ENCODE measurements around the gene FAH.
"Not testable (repeated sequence)": the region's sequence is repeated elsewhere in the genome, so short reads cannot be mapped to it uniquely, and the experiment has no call there.

FAH gene

DNA sequence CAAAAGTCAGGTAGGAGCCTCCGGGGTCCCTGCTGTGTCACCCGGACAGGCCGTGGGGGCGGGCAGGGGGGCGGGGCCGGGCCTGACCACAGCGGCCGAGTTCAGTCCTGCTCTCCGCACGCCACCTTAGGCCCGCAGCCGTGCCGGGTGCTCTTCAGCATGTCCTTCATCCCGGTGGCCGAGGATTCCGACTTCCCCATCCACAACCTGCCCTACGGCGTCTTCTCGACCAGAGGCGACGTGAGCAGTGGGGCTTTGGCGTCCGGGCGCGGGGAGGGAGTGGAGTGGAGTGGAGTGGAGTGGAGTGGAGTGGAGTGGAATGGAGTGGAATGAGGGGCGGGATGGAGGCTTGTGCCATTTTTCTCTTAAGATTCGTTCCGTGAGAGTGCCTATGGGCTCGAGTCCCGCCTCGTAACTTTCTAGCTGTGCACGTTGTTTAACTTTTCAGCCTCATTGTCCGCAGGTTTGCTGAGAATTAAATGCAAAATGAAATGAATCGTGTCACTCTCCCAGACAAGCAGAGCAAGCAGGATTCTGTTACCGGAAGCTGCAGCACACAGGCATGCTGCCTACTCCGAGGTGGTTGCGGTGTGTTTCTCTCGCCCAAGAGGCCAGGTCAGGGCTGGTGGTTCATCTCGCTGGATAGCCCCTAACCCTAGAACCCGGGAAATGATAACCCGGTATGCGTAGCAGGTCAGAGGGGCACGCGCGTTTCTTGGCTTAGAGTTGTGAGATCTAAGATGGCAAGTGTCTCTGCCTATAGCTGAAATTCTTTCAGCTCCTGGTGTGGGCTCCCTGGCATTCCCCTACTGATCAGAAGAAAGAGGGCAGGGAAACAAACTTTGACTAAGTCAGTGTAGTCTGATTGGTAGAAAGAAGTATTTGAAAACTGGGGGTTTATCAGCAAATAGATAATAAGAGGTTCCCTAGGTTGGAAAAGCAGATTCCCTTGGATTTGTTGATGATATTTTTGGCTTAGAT is at the start of gene FAH:
TSS of gene FAH (plus strand) at position 104 of the 981 bp plus-strand sequence. CDS start at position 160, 56 bp downstream.
- peak; percentile 56 to 58 for DNase-seq

DNA sequence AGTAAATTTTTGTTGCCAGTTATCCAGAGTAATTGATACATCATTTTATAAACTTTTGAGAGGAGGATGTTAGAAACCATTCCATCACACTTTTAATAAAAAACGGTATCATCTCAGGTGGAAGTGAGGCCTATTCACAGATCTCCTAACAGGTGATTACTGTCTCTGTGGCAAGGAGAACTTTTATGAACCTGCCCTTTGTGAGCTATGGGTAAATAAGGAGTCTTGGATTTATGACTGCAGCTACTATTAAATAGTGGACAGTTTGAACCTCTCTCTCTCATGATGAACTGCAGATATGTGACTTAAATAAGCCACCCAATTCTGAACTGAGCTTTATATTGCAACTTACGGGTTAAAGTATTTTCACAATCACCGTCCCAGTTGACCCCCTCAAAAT is 47.6 kb upstream of the FAH start:
- no peak for DNase-seq

GRCh38 chr15:80105595-80105994 is 47.2 kb upstream of the FAH start:
- DNase-seq = no peak

- no peak for DNase-seq
Observed at GRCh38 chr15:80106051-80106450, 46.7 kb upstream of the FAH start.

DNA sequence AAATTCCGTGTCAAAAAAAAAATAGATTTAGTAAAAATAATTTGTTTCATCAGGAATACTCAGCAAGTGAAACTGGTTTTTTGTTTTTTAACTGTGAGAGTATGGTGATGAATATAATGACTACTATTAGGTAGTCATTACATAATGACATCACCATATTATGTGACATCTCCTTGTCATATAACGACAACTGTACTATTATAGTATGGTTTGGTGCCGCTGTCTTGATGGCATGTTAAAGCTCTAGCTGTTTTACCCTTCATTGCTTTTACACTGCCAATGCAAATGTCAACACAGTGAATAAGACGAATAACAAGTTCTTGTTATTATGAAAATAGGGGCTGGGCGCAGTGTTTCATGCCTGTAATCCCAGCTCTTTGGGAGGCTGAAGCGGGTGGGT is 45.6 kb upstream of the FAH start:
- no peak for DNase-seq

- no peak for DNase-seq
Observed at GRCh38 chr15:80107774-80108173, 45.0 kb upstream of the FAH start.

DNA sequence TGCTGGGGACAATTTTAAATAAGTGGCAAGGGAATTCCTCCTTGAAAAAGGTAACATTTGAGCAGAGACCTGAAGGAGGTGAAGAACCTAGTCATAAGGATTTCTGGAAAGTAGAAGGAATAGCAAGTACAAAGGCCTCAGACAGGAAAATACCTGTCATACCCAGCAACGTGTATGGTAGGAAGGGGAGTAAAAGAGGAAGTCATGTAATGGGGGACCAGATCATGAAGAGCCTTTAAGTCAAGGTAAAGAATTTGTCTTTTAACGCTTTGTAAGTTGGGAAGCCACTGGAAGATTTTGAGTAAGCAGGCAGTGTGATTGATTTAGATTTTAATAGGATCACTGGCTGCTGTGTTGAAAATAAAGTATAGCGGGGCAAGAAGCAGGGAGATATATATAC is 43.4 kb upstream of the FAH start:
- no peak for DNase-seq

DNA sequence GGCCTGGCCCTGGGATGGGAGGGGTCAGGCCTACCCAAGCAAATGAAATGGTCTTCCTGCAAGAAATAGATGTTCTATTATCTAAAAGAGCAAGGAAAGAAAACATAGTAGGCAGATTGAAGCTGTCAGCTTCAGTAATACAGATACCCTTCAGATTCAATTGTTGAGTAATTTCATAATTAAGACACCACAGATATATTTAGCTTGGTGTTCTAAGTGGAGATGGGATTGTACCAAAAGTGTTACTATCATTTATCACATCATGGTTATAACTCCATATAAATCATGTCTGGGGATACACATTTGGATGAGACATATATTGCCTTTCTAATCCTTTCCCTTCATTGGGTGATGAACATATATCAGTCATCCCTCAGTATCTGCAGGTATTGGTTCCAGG is 41.9 kb upstream of the FAH start:
- no peak for DNase-seq

GRCh38 chr15:80114114-80114513 is 38.7 kb upstream of the FAH start:
- DNase-seq = no peak

GRCh38 chr15:80115021-80115420 is 37.8 kb upstream of the FAH start:
- no peak for DNase-seq

DNA sequence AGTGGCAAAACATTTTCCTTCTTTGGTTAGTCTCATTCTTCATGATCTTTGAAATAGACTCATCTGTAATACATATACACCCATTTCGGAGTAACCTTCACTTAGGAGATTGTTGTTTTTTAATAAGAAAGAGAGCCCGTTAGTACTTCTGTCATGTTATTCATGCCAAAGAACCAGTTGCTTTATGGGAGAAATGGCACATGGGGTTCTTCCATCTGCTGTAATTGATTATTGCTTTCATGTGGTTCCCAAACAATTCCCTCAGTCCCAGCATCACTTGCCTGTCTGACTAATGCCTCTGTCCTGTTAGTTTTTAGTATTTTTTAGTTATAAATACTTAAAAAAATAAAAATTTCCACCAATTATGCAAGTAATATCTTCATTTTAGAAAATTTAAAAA is 33.8 kb upstream of the FAH start:
- DNase-seq = no peak

DNA sequence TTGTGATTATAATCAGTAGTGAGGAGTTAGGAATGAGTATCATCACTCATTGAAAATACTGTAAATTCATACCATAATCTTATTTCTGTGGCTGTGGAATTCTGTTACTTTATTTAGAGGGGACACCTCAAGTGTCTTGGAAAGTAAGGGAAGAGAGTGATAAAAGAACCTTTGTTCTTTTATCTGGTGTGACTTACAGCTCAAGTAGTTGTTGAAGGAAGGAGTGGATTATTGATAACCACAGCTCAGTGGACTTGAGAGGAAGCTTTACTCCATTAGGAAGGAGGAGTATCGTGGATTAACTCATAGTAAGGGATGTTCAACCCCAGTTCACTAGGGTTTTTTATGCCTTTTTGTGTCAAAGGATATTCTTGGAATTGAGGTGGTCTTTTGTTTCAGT is 32.2 kb upstream of the FAH start:
- DNase-seq = no peak

DNA sequence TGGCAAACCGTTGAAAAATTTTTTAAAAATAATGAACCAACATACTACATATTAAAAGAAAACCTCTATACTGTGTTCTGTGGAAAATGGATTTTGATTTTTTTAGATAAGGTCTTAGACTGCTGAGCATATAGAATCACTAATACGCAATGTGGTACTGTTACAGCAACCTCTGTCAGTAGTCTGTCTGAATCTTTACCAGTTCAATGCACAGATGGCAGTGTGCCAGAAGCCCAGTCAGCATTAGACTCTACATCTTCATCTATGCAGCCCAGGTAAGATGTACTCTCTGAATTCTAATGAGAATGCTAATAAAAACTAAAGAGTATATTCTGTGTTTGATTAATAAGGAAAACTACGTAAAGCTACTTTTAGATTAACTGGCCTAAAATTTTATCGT is 31.3 kb upstream of the FAH start:
- no peak for DNase-seq

GRCh38 chr15:80123034-80123433 is 29.8 kb upstream of the FAH start:
- no peak for DNase-seq

DNA sequence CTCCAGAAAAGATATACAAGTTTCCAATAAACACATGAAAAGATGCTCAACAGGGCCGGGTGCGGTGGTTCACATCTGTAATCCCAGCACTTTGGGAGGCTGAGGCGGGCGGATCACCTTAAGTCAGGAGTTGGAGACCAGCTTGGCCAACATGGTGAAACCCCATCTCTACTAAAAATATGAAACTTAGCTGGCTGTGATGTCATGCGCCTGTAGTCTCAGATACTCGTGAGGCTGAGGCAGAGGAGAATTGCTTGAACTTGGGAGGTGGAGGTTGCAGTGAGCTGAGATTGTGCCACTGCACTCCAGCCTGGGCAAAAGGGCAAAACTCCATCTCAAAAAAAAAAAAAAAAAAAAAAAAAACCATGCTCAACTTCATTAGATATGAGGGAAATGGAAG is 25.5 kb upstream of the FAH start:
- DNase-seq = not testable (repeated sequence)

- no peak for DNase-seq
Observed at GRCh38 chr15:80127911-80128310, 24.9 kb upstream of the FAH start.

DNA sequence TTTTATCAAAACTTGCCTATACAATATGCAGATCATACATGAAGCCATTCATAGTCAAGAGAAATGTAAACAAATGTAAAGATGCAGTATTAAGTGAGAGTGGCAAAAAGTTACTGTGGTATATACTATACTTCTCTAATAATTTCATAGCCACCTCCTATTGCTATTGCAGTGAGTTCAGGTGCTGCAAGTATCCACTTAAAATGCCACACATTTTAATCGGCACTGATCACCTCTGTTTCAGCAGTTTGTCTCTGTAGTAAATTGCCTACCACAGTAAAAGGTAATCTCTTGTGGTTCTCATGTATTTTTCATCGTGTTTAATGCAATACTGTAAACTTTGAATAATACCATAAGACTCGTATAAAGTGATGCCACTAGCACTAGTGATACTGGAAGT is 20.4 kb upstream of the FAH start:
- no peak for DNase-seq

DNA sequence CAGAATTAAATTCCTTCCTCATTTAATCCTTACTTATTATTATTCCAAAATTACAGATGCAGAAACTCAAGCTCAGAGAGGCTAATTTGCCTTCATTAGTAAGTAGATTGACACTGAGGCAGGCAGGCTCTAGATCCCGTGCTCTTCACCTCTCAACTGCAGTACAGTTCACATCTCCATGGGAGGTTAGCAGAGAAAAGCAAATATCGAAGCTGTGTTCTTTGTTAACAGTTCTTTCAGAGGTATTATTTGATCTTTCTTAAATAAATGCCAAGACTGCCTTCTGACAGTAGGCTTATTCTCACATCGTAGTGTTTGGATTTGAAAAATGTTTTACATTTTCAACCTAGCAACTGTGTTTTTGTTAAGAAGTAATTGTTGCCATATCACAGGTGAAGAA is 15.9 kb upstream of the FAH start:
- DNase-seq = no peak

DNA sequence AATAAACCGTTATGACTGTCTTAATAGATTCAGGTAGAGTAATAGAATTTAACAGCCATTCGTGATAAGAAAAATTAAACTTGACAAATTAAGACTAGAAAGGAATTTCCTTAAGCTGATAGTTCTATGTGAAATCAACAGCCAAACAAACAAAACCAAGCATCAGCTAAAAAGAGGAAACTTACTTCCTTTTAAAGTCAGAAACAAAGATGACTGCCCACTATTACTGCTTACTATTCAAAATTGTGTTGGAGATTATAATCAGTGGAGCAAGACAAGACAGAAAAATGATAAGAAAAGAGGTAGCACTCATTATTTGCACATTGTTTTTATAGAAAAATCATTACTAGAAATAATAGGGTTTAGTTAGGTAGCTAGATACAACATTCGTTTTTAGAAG is 13.8 kb upstream of the FAH start:
- no peak for DNase-seq

- no peak for DNase-seq
Observed at GRCh38 chr15:80140909-80141308, 11.9 kb upstream of the FAH start.

GRCh38 chr15:80141916-80142598 is 10.7 kb upstream of the FAH start:
- DNase-seq = no peak

- DNase-seq = no peak
Observed at GRCh38 chr15:80142646-80143045, 10.2 kb upstream of the FAH start.

GRCh38 chr15:80151148-80151547 is 1.7 kb upstream of the FAH start:
- no peak for DNase-seq

GRCh38 chr15:80151576-80151975 is 1.2 kb upstream of the FAH start:
- DNase-seq = no peak
